H1 (cell line): ENCODE results near the gene PPIL6. TPM values are rescaled to one million over a fixed set of nuclear protein-coding genes. Genes with fewer than 3 reads are reported as not detected.

Source experiments
- CTCF ChIA-PET: fragments of 300-600 bp; sonication (Branson Sonifier 250); formaldehyde crosslinking; loops from one replicate; lab custom pipeline; 2021; ENCODE audit not compliant: partially characterized antibody; lab: Charles Lee
- POLR2A ChIA-PET: fragments of 300-600 bp; sonication (Branson Sonifier 250); formaldehyde crosslinking; loops from one replicate; lab custom pipeline; 2021; ENCODE audit warnings: inconsistent platforms; ENCODE audit not compliant: partially characterized antibody; lab: Charles Lee
- DNase-seq, 2 experiments: peaks; one replicate each; pipeline versions ENCODE4 v3.0.0 to v3.0.0-alpha.2; 2010 to 2022; ENCODE audit warnings: low spot score in 2 of 2, low read depth in 1 of 2, mixed read lengths in 1 of 2
- FAIRE-seq: peaks from 2 replicates; lab custom pipeline; 2011; peaks lifted over from hg19 to GRCh38; lab: Jason Lieb, UNC
- H2AFZ ChIP-seq: 2 replicates; pipeline ENCODE4 v1.8.1; 2012; ENCODE audit warnings: low read length, inconsistent platforms
- H2AK5ac ChIP-seq: 2 replicates; pipeline ENCODE4 v1.6.1; 2013; ENCODE audit warnings: low read depth, low read length
- H2BK120ac ChIP-seq: replicated peaks from 2 replicates; pipeline ENCODE3; 2013; ENCODE audit warnings: low read depth, low read length, inconsistent platforms
- H2BK12ac ChIP-seq: 2 replicates; pipeline ENCODE4 v1.6.1; 2013; ENCODE audit warnings: low read depth, low read length
- H2BK15ac ChIP-seq: 2 replicates; pipeline ENCODE4 v1.6.1; 2013; ENCODE audit warnings: low read length
- H2BK20ac ChIP-seq: 2 replicates; pipeline ENCODE4 v1.6.1; 2013; ENCODE audit warnings: low read length
- H2BK5ac ChIP-seq: 2 replicates; pipeline ENCODE4 v1.6.1; 2013; ENCODE audit warnings: low read depth, low read length
- H3K14ac ChIP-seq: 2 replicates; pipeline ENCODE4 v1.6.1; 2013; ENCODE audit warnings: inconsistent platforms; ENCODE audit not compliant: insufficient read length
- H3K18ac ChIP-seq: 2 replicates; pipeline ENCODE4 v1.6.1; 2013; ENCODE audit warnings: low read length; ENCODE audit errors: extremely low read depth
- H3K23ac ChIP-seq: 2 replicates; pipeline ENCODE4 v1.6.1; 2013; ENCODE audit warnings: inconsistent platforms; ENCODE audit not compliant: insufficient read length
- H3K23me2 ChIP-seq: 2 replicates; pipeline ENCODE4 v1.6.1; 2013; ENCODE audit warnings: low read depth, low read length
- H3K27ac ChIP-seq: 2 replicates; pipeline ENCODE4 v1.6.1; 2011; ENCODE audit warnings: low read depth, low read length, inconsistent platforms
- H3K27me3 ChIP-seq, 4 experiments: replicated peaks in 1 of 4; 1 replicate in 1 of 4; 2 replicates in 3 of 4; pipeline versions ENCODE4 v1.6.1 to v1.8.1; 2011 to 2013; ENCODE audit warnings: low read length in 3 of 4, mild to moderate bottlenecking in 3 of 4, inconsistent platforms in 2 of 4, mixed read lengths in 2 of 4, moderate library complexity in 1 of 4; ENCODE audit not compliant: control insufficient read depth in 3 of 4, insufficient read depth in 3 of 4; ENCODE audit errors: extremely low read depth in 1 of 4
- H3K36me3 ChIP-seq, 4 experiments: 2 replicates each; pipeline versions ENCODE4 v1.6.1 to v1.8.1; 2011 to 2013; ENCODE audit warnings: mild to moderate bottlenecking in 4 of 4, low read length in 3 of 4, moderate library complexity in 2 of 4, control low read depth in 1 of 4, inconsistent platforms in 1 of 4; ENCODE audit not compliant: insufficient read depth in 4 of 4, control insufficient read depth in 2 of 4
- H3K4ac ChIP-seq: replicated peaks from 2 replicates; pipeline ENCODE3; 2013; ENCODE audit warnings: low read length, low read depth, mixed read lengths, inconsistent platforms; ENCODE audit not compliant: insufficient read length
- H3K4me1 ChIP-seq, 4 experiments: replicated peaks in 1 of 4; 1 replicate in 1 of 4; 2 replicates in 3 of 4; pipeline versions ENCODE4 v1.6.1 to v1.8.1; 2011 to 2013; ENCODE audit warnings: low read length in 3 of 4, inconsistent platforms in 2 of 4, mixed read lengths in 1 of 4; ENCODE audit not compliant: insufficient read depth in 4 of 4, control insufficient read depth in 3 of 4
- H3K4me2 ChIP-seq, 2 experiments: 2 replicates each; pipeline versions ENCODE4 v1.6.1 to v1.8.1; 2011 to 2013; ENCODE audit warnings: low read depth in 2 of 2, low read length in 2 of 2, control low read depth in 1 of 2, inconsistent platforms in 1 of 2, mild to moderate bottlenecking in 1 of 2; ENCODE audit not compliant: insufficient read depth in 1 of 2
- H3K4me3 ChIP-seq, 4 experiments: fragments of 200-600, 300-600 bp in 1 of 4; sonication (generic), shearing (Covaris generic), sonication (Bioruptor Twin) in 1 of 4; 2 replicates each; pipeline versions ENCODE4 v1.5.1 to v1.8.1; 2011 to 2016; ENCODE audit warnings: low read length in 4 of 4, low read depth in 3 of 4, control low read depth in 2 of 4, inconsistent platforms in 2 of 4, mild to moderate bottlenecking in 2 of 4, mixed read lengths in 1 of 4, moderate library complexity in 1 of 4; ENCODE audit not compliant: insufficient read depth in 2 of 4; ENCODE audit errors: extremely low read depth in 1 of 4
- H3K56ac ChIP-seq: replicated peaks from 2 replicates; pipeline ENCODE3; 2013; ENCODE audit warnings: low read depth, mild to moderate bottlenecking, mixed read lengths, low read length, inconsistent platforms; ENCODE audit not compliant: insufficient read length
- H3K79me1 ChIP-seq: 2 replicates; pipeline ENCODE4 v1.6.1; 2013; ENCODE audit warnings: low read depth, low read length, control low read depth
- H3K79me2 ChIP-seq, 2 experiments: 2 replicates each; pipeline versions ENCODE4 v1.6.1 to v1.8.1; 2012 to 2013; ENCODE audit warnings: low read length in 2 of 2, mild to moderate bottlenecking in 2 of 2, inconsistent platforms in 1 of 2; ENCODE audit not compliant: insufficient read depth in 2 of 2, control insufficient read depth in 1 of 2
- H3K9ac ChIP-seq, 4 experiments: replicated peaks in 1 of 4; 1 replicate in 1 of 4; 2 replicates in 3 of 4; pipeline versions ENCODE4 v1.6.1 to v1.8.1; 2011 to 2013; ENCODE audit warnings: low read depth in 3 of 4, low read length in 3 of 4, control low read depth in 2 of 4, mild to moderate bottlenecking in 2 of 4, moderate library complexity in 2 of 4, inconsistent platforms in 1 of 4; ENCODE audit errors: extremely low read depth in 1 of 4
- H3K9me3 ChIP-seq, 2 experiments: 2 replicates each; pipeline versions ENCODE4 v1.6.1 to v1.8.1; 2012 to 2013; ENCODE audit warnings: mild to moderate bottlenecking in 2 of 2, moderate library complexity in 2 of 2, control low read depth in 1 of 2, inconsistent platforms in 1 of 2, low read depth in 1 of 2, low read length in 1 of 2, mixed read lengths in 1 of 2; ENCODE audit not compliant: insufficient read depth in 2 of 2
- H4K20me1 ChIP-seq, 2 experiments: replicated peaks in 1 of 2; 2 replicates each; pipeline versions ENCODE3 to v1.8.1; 2011 to 2013; ENCODE audit warnings: inconsistent platforms in 2 of 2, low read length in 2 of 2, mild to moderate bottlenecking in 1 of 2; ENCODE audit not compliant: insufficient read depth in 2 of 2, control insufficient read depth in 1 of 2
- H4K5ac ChIP-seq: 2 replicates; pipeline ENCODE4 v1.6.1; 2013; ENCODE audit warnings: low read length, low read depth, mixed read lengths, inconsistent platforms; ENCODE audit not compliant: insufficient read length
- H4K8ac ChIP-seq: 2 replicates; pipeline ENCODE4 v1.8.0; 2013; ENCODE audit warnings: mild to moderate bottlenecking, moderate library complexity, low read length, inconsistent platforms; ENCODE audit not compliant: insufficient read depth; ENCODE audit errors: extremely low read depth
- H4K91ac ChIP-seq: replicated peaks from 2 replicates; pipeline ENCODE3; 2013; ENCODE audit warnings: low read length, mixed read lengths, inconsistent platforms; ENCODE audit not compliant: insufficient read length
- BRCA1 ChIP-seq: IDR thresholded peaks from 2 replicates; pipeline ENCODE4 v1.6.1; 2012; ENCODE audit warnings: low read depth, low read length, improper control_type of control experiment
- CTBP2 ChIP-seq: IDR thresholded peaks from 2 replicates; pipeline ENCODE4 v1.7.0; 2011; ENCODE audit warnings: borderline replicate concordance, mild to moderate bottlenecking, moderate library complexity, mixed read lengths, low read length; ENCODE audit not compliant: insufficient read depth, insufficient read length
- EP300 ChIP-seq, 2 experiments: IDR thresholded peaks; 1 replicate in 1 of 2; 2 replicates in 1 of 2; pipeline ENCODE4 v1.6.1; 2011 to 2012; ENCODE audit warnings: low read depth in 2 of 2, low read length in 2 of 2, mild to moderate bottlenecking in 2 of 2, borderline replicate concordance in 1 of 2, inconsistent platforms in 1 of 2, moderate library complexity in 1 of 2
- EZH2 ChIP-seq: fragments of 200-600 bp; sonication (generic); IDR thresholded peaks from 2 replicates; pipeline ENCODE4 v1.7.1; 2012; ENCODE audit warnings: low read depth, mild to moderate bottlenecking, moderate library complexity, low read length, inconsistent platforms; ENCODE audit not compliant: severe bottlenecking
- HDAC6 ChIP-seq: IDR thresholded peaks from one replicate; pipeline ENCODE4 v1.7.1; 2012; ENCODE audit warnings: low read depth, mild to moderate bottlenecking, inconsistent platforms, low read length, moderate library complexity
- MAFK ChIP-seq: IDR thresholded peaks from 2 replicates; pipeline ENCODE4 v1.6.1; 2012; ENCODE audit warnings: low read depth, mild to moderate bottlenecking, improper control_type of control experiment, low read length
- PHF8 ChIP-seq: fragments of 200-600 bp; sonication (generic); conservative IDR thresholded peaks from 2 replicates; pipeline ENCODE4 v1.7.1; 2012; ENCODE audit warnings: low read depth, mild to moderate bottlenecking, inconsistent platforms, low read length, moderate library complexity
- RBBP5 ChIP-seq: IDR thresholded peaks from 2 replicates; pipeline ENCODE4 v1.7.1; 2012; ENCODE audit warnings: low read depth, mild to moderate bottlenecking, inconsistent platforms, low read length, moderate library complexity, borderline replicate concordance
- RNF2 ChIP-seq: fragments of 200-900, 300-1000 bp; sonication (generic); IDR thresholded peaks from 2 replicates; pipeline ENCODE4 v1.7.1; 2016; ENCODE audit warnings: borderline replicate concordance, low read depth, mild to moderate bottlenecking, antibody characterized with exemption, low read length; ENCODE audit not compliant: poor library complexity, severe bottlenecking; ENCODE audit errors: missing control alignments
- SP2 ChIP-seq: IDR thresholded peaks from 2 replicates; pipeline ENCODE4 v1.6.1; 2012; ENCODE audit warnings: mild to moderate bottlenecking, low read length, inconsistent platforms
- TCF12 ChIP-seq: IDR thresholded peaks from 2 replicates; pipeline ENCODE4 v1.6.1; 2011; ENCODE audit warnings: low read depth, mild to moderate bottlenecking, low read length
- USF2 ChIP-seq: IDR thresholded peaks from 2 replicates; pipeline ENCODE4 v1.6.1; 2011; ENCODE audit warnings: low read length, improper control_type of control experiment
- WGBS, 2 experiments: shearing (Covaris generic) in 1 of 2; methylation state at CpG; one replicate each; pipeline versions ENCODE4 v1.1.6 to v1.1.7; 2013 to 2015; ENCODE audit warnings: low lambda C conversion rate in 2 of 2, mixed read lengths in 2 of 2, inconsistent platforms in 1 of 2, low coverage in 1 of 2, missing lambda C conversion rate in 1 of 2; ENCODE audit not compliant: insufficient replicate concordance in 2 of 2, insufficient coverage in 1 of 2, insufficient read length in 1 of 2; ENCODE audit errors: extremely low coverage in 1 of 2, missing lambda C conversion rate in 1 of 2; 5-methylcytosine and 5-hydroxymethylcytosine counted together
- polyA plus RNA-seq, 7 experiments: library from polyadenylated mRNA; depleted of rRNA in 3 of 7; stranded (reverse) in 5 of 7; unstranded in 2 of 7; fragments of >200 nt in 5 of 7; fragments of 200-250 nt in 2 of 7; gene quantifications; 1 replicate in 5 of 7; 2 replicates in 1 of 7; 4 replicates in 1 of 7; pipeline versions ENCODE4 v1.2.1 to v1.2.3, GENCODE V29; 2011 to 2013; ENCODE audit warnings: missing spikeins in 2 of 7, mixed read lengths in 2 of 7
- total RNA-seq: library from RNA; stranded (reverse); fragmentation: NEBNext Ultra II Directional; extraction: Animal tissue kit (Norgen Biotek cat#: 25700); gene quantifications from 2 replicates; pipeline ENCODE4 v1.2.1, GENCODE V29; 2021

The PPIL6 gene
- total and polyA plus RNA-seq, 2 of the 8 experiments (the other 6 are each of a cell fraction or from before 2014, with no cell fraction given), result 0.42 to 1.3 TPM

DNA sequence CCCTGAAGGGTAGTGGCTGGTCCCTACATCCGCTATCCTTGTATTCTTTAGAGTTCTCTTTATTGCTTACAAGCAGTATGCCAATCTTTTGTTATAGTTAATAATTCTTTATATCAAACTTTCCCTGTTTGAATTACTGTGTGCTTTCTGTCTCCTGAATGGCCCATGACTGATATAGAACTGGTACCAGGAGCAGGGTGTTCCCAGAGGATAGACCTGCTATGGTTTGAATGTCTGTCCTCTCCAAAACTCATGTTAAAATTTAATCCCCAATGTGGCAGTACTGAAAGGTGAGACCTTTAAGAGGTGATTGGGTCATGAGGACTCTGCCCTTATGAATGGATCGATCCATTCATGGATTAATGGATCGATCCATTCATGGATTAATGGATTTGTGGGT, 84.2 kb downstream of the PPIL6 start:
- Histone ChIP-seq H3K27me3 (no peaks in the 10 kb centered on the region), H2AK5ac (no peak overlapping the region), H3K56ac (no peak overlapping the region), H2AFZ (no peak overlapping the region), H3K79me2 (no peaks in the 10 kb centered on the region), H3K79me1 (no peaks in the 10 kb centered on the region), H3K4me1 (no peaks in the 10 kb centered on the region), H2BK15ac (no peak overlapping the region), H2BK120ac (no peak overlapping the region), H4K8ac (no peak overlapping the region), H3K4me2 (no peak overlapping the region), H2BK12ac (no peak overlapping the region), H3K9me3 (peaks cover 7 to 16% of the 10 kb centered on the region in 2 experiments; a peak in 1 of 4 replicates), H3K4me3 (no peak overlapping the region), H4K91ac (no peak overlapping the region), H3K23me2 (no peaks in the 10 kb centered on the region), H3K36me3 (peaks cover 0 to 33% (median 15%) of the 10 kb centered on the region in 4 experiments; a peak in 6 of 8 replicates), H2BK20ac (no peak overlapping the region), H3K4ac (no peak overlapping the region), H4K20me1 (no peaks in the 10 kb centered on the region), H4K5ac (no peak overlapping the region), H3K27ac (no peak overlapping the region), H3K9ac (no peak overlapping the region), H3K18ac (no peak overlapping the region), H3K14ac (no peak overlapping the region), H3K23ac (no peak overlapping the region), H2BK5ac (no peak overlapping the region)
- DNase-seq (no peak), FAIRE-seq (no peak)
- ChIA-PET POLR2A (interaction anchor here (0.6 kb wide), 1 partner anchor 173 kb away, joined by 3 read pairs; no protein-coding TSS in a partner anchor), CTCF (interaction anchor here (0.7 kb wide), 1 partner anchor 153 kb away, joined by 3 read pairs; no protein-coding TSS in a partner anchor)
- WGBS, 2 experiments, result 89% methylated on average over 3 of the region's 3 CpGs; no CpG with 5 or more reads in 1 of the 2 experiments
- TF ChIP-seq USF2 (no peak), PHF8 (no peak), TCF12 (no peak), SP2 (no peak), RNF2 (no peak), BRCA1 (no peak), HDAC6 (no peak), MAFK (no peak), CTBP2 (no peak), EP300 (IDR thresholded peaks at IDR 0.05; ENCODE audit: borderline replicate concordance in 1 of 2, low read depth in 2 of 2, low read length in 2 of 2) (no peak), RBBP5 (no peak), EZH2 (no peak)
